HG03039 (cell line): ENCODE data around the gene PDE9A.

Experiments
- ATAC-seq: cut with Tn5 transposase; IDR thresholded peaks from one replicate; pipeline ENCODE4 v1.9.1; 2021; ENCODE audit warnings: mild to moderate bottlenecking, moderate library complexity; ENCODE audit not compliant: unreplicated experiment

The PDE9A gene

GRCh38 chr21:42670058-42670880 lies 16.8 kb downstream of the PDE9A start:
- no peak for ATAC-seq

GRCh38 chr21:42670884-42671283 lies 17.5 kb downstream of the PDE9A start:
- ATAC-seq, result no peak

- ATAC-seq, result no peak
Measured at GRCh38 chr21:42671778-42672593, 18.6 kb downstream of the PDE9A start.

- no peak for ATAC-seq
Measured at GRCh38 chr21:42672699-42673458, 19.5 kb downstream of the PDE9A start.

- ATAC-seq, result no peak
Measured at GRCh38 chr21:42673633-42674328, 20.4 kb downstream of the PDE9A start.

GRCh38 chr21:42674351-42674940 lies 21.0 kb downstream of the PDE9A start:
- no peak for ATAC-seq

GRCh38 chr21:42675403-42675802 lies 22.0 kb downstream of the PDE9A start:
- no peak for ATAC-seq

- ATAC-seq, result no peak
Measured at GRCh38 chr21:42676808-42677207, 23.4 kb downstream of the PDE9A start.

GRCh38 chr21:42677339-42678321 lies 24.2 kb downstream of the PDE9A start:
- ATAC-seq, result no peak

- no peak for ATAC-seq
Measured at GRCh38 chr21:42678618-42679295, 25.3 kb downstream of the PDE9A start.

GRCh38 chr21:42679319-42680057 lies 26.1 kb downstream of the PDE9A start:
- ATAC-seq, result no peak

GRCh38 chr21:42680058-42680330 lies 26.6 kb downstream of the PDE9A start:
- ATAC-seq, result no peak

- ATAC-seq, result no peak
Measured at GRCh38 chr21:42680429-42680828, 27.0 kb downstream of the PDE9A start.

- no peak for ATAC-seq
Measured at GRCh38 chr21:42681296-42682206, 28.1 kb downstream of the PDE9A start.

- ATAC-seq, result no peak
Measured at GRCh38 chr21:42682661-42683210, 29.3 kb downstream of the PDE9A start.

- ATAC-seq, result no peak
Measured at GRCh38 chr21:42683371-42684108, 30.1 kb downstream of the PDE9A start.
